ENCODE data around the gene FBXO3.

DNA sequence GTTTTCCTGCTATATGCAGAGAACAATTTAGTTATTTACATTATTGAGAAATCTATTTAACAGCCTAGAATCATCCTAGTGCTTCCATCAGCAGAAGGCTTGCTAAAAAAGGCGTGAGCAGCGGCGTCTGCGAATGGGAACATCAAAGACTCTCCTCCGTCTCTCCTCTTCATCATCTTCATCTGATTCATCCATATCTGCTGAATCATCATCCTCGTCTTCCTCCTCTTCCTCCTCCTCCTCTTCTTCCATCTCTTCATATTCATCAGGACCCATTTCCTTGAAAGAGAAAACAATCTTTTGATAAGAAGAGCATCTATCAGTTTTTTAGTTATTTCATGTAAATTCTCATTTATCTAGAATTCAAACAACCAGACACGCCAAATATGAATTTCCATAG is 32.5 kb downstream of the FBXO3 start:
- no peak for TF ChIP-seq EZH2 (IDR thresholded peaks at IDR 0.05)
- TF ChIP-seq, protein P1, sequence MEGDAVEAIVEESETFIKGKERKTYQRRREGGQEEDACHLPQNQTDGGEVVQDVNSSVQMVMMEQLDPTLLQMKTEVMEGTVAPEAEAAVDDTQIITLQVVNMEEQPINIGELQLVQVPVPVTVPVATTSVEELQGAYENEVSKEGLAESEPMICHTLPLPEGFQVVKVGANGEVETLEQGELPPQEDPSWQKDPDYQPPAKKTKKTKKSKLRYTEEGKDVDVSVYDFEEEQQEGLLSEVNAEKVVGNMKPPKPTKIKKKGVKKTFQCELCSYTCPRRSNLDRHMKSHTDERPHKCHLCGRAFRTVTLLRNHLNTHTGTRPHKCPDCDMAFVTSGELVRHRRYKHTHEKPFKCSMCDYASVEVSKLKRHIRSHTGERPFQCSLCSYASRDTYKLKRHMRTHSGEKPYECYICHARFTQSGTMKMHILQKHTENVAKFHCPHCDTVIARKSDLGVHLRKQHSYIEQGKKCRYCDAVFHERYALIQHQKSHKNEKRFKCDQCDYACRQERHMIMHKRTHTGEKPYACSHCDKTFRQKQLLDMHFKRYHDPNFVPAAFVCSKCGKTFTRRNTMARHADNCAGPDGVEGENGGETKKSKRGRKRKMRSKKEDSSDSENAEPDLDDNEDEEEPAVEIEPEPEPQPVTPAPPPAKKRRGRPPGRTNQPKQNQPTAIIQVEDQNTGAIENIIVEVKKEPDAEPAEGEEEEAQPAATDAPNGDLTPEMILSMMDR (IDR thresholded peaks at IDR 0.05) = no peak
